Erythroblast (primary cell): ENCODE measurements around the gene MAGI1.

Experiments used
- GATA1 ChIP-seq: IDR thresholded peaks from 2 replicates; pipeline ENCODE4 v1.6.1; 2011; ENCODE audit warnings: low read depth, mild to moderate bottlenecking, control low read depth, low read length, moderate library complexity
- POLR2A ChIP-seq: IDR thresholded peaks from 2 replicates; pipeline ENCODE4 v1.6.1; 2011; ENCODE audit warnings: mild to moderate bottlenecking, low read length

DNA sequence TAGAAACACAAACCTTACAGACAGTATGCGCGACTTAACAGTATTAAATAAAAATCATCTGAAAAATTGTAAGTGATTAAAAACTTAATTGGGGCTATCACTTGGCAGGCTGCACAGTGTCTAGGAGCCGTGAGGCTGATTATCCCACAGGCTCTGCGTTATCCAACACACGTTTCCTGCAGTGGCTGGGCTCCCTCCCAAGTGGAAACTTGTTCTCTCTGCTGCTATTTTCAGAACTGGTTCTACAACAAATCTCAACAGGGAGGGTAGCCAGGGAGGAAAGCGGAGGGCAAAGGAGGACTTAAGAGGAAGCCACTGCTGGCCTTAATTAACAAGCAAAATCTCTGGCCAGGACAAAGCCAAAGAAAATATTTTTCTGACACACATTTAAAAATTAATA is 555.2 kb downstream of the MAGI1 start:
- TF ChIP-seq POLR2A (no peak), GATA1 (no peak)
